ENCODE measurements around the gene DOCK8. TPM values are rescaled to one million over a fixed set of nuclear protein-coding genes. Genes with fewer than 3 reads are reported as not detected.
A peak's percentile ranks its signal among the peaks of the same experiment; 100 is the strongest.

The DOCK8 gene
- total and polyA plus RNA-seq, 3 experiments from 2014 or later = 71.6 to 141 (median 136) TPM

DNA sequence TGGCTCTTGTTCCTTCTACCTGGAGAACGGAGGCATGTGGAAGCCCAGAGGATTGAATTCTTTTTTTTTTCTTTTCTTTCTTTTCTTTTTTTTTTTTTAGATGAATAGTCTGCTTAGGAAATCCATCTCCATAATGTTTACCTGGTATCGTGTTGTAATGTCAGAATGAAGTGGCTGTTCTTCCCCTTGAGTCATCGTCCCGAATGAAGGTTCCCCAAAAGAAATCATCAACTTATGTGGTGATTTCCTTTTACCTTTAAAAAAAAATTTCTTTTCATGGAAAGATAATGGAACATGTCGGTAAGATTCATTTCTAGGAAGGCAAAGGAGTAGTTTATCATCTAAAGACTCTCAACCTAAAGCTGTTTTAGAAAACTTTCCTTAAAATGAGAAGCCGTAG lies 59.7 kb downstream of the DOCK8 start:
- no peaks in the 10 kb centered on the region for H3K9me3 ChIP-seq (ENCODE audit: low read length)
- Mint-ChIP-seq H3K4me3 (peak overlapping the region; percentile 83 to 97 (median 92)), H3K9me3 (no peaks in the 10 kb centered on the region), H3K4me1 (peaks cover 41 to 57% (median 54%) of the 10 kb centered on the region in 3 donors), H3K27ac (peak overlapping the region in 6 of 8 donors; percentile 89 to 100 (median 94)), H3K27me3 (no peaks in the 10 kb centered on the region), H3K36me3 (peaks cover 0 to 21% (median 4%) of the 10 kb centered on the region in 3 donors)
- H3K36me3 ChIP-seq (ENCODE audit: insufficient read depth, low read length) = no peaks in the 10 kb centered on the region
- H3K27ac ChIP-seq (ENCODE audit: low read depth, low read length) = peak overlapping the region; percentile 82
- DNase-seq = no peak
- H3K27me3 ChIP-seq (ENCODE audit: insufficient read depth, low read length, poor library complexity, severe bottlenecking) = no peaks in the 10 kb centered on the region
- CTCF ChIA-PET = interaction anchor here (2.3 kb wide), 1 partner anchor 59 kb away, joined by 17 read pairs; the partner anchor contains the start of gene DOCK8
- peaks cover 71% of the 10 kb centered on the region for H3K4me1 ChIP-seq (ENCODE audit: insufficient read depth, low read length)
- H3K4me3 ChIP-seq (ENCODE audit: low read length) = peak overlapping the region; percentile 76
- POLR2A ChIA-PET = interaction anchor here (0.7 to 3.7 kb wide), 2 partner anchors 59 to 119 kb away, joined by 4 to 32 read pairs; partner anchors contain the start of gene DOCK8

DNA sequence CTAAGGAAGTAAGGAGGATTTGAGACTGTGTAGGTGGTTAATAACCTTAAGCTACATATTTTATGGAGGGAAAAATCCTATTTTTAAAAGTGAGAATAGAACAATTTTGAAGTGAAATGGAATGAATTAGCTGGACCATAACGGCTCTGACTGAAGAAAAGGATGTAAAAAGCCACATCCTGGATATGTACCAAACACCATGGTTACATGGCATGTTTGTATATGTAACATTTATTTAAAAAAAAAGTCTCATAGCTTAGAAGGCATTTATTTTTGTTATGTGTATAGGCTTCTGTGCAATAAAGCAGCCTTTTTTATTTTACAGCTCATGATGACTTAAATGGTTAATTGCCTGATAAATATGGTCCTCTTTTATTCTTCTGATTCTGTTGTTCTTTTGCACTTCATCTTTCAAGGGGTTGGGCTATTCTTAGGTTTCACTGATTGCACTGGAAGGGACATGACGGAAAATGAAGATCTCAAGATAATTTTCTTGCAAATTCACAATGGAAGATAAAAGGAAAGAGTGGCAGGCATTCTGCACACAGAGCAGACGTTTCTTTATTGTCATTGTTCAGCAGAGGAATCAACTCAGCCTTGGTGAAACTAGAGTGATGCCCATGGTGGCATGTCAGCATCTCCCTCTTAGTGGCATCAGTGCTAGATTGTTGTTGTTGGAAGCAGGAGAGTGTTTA lies 63.1 kb downstream of the DOCK8 start:
- Mint-ChIP-seq H3K4me1 (peaks cover 39 to 43% (median 42%) of the 10 kb centered on the region in 3 donors), H3K4me3 (no peak overlapping the region), H3K27me3 (no peaks in the 10 kb centered on the region), H3K27ac (no peak overlapping the region), H3K9me3 (no peaks in the 10 kb centered on the region), H3K36me3 (peaks cover 0 to 41% (median 13%) of the 10 kb centered on the region in 3 donors)
- H3K4me3 ChIP-seq (ENCODE audit: low read length) = peak overlapping the region; percentile 19
- POLR2A ChIA-PET = interaction anchor here (0.9 to 1.1 kb wide), 3 partner anchors 10 to 63 kb away, joined by 3 to 4 read pairs (median 3); partner anchors contain the start of gene DOCK8
- peak overlapping the region; percentile 86 for H3K27ac ChIP-seq (ENCODE audit: low read depth, low read length)
- no peaks in the 10 kb centered on the region for H3K27me3 ChIP-seq (ENCODE audit: insufficient read depth, low read length, poor library complexity, severe bottlenecking)
- CTCF ChIA-PET = interaction anchor here (0.9 to 2.6 kb wide), 4 partner anchors 11 to 63 kb away, joined by 3 to 16 read pairs (median 3); partner anchors contain the start of gene DOCK8
- no peaks in the 10 kb centered on the region for H3K9me3 ChIP-seq (ENCODE audit: low read length)
- H3K36me3 ChIP-seq (ENCODE audit: insufficient read depth, low read length) = peaks cover 7% of the 10 kb centered on the region
- peak in 3 of 5 donors; percentile 44 to 77 (median 75) for DNase-seq
- H3K4me1 ChIP-seq (ENCODE audit: insufficient read depth, low read length) = peaks cover 84% of the 10 kb centered on the region

DNA sequence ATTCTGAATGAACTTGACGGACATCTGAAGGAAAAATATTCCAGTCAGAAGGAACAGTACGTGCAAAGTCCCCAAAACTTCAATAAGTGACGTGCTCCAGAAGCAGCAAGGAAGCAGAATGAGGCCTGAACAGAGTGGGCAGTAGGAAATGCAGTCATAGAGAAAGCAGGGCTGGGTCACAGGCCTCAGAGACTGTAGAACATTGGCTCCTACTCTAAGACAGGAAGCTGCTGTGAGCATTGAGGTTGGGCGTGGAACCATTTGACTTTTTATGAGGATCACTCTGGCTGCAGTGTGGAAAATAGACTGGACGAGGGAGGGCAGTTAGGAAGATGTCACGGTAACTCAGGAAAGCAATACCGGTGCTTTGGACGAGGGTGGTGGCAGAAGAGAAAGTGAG lies 64.0 kb downstream of the DOCK8 start:
- Mint-ChIP-seq H3K27me3 (no peaks in the 10 kb centered on the region), H3K4me1 (peaks cover 44 to 50% (median 49%) of the 10 kb centered on the region in 3 donors), H3K9me3 (no peaks in the 10 kb centered on the region), H3K4me3 (no peak overlapping the region), H3K36me3 (peaks cover 0 to 41% (median 15%) of the 10 kb centered on the region in 3 donors), H3K27ac (no peak overlapping the region)
- Histone ChIP-seq H3K4me1 (ENCODE audit: insufficient read depth, low read length) (peaks cover 93% of the 10 kb centered on the region), H3K9me3 (ENCODE audit: low read length) (no peaks in the 10 kb centered on the region), H3K36me3 (ENCODE audit: insufficient read depth, low read length) (peaks cover 14% of the 10 kb centered on the region), H3K27me3 (ENCODE audit: insufficient read depth, low read length, poor library complexity, severe bottlenecking) (no peaks in the 10 kb centered on the region), H3K4me3 (ENCODE audit: low read length) (peak overlapping the region; percentile 19), H3K27ac (ENCODE audit: low read depth, low read length) (peak overlapping the region; percentile 86)
- DNase-seq = peak; percentile 29 to 71 (median 47)
- ChIA-PET POLR2A (no interaction called here), CTCF (interaction anchor here (1.0 kb wide), 1 partner anchor 12 kb away, joined by 3 read pairs; no protein-coding TSS in a partner anchor)

DNA sequence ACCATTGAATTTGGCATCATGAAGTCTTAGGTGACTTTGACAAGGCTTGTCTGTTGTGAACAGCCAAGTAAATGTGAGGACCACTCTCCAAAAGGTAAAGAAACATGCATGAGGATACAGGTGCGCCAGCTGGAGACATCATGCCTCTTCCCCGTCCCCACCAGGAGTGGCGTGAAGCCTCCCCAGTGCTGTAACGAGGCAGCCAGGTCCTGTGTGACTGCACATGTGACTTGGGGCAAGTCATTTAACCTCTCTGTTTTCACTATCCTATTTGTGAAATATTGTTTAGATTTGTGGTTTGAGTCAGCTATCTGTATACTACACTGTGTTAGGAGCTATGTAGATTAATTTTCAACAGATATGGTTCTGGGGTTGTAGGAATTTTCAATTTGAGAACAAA lies 65.0 kb downstream of the DOCK8 start:
- H3K4me3 Mint-ChIP-seq = peak overlapping the region in 4 of 7 donors; percentile 4 to 67 (median 18)
- no peak overlapping the region for H3K27ac ChIP-seq (ENCODE audit: low read depth, low read length)
- H3K27me3 ChIP-seq (ENCODE audit: insufficient read depth, low read length, poor library complexity, severe bottlenecking) = no peaks in the 10 kb centered on the region
- no peaks in the 10 kb centered on the region for H3K9me3 Mint-ChIP-seq
- H3K36me3 Mint-ChIP-seq = peaks cover under 1 to 43% (median 19%) of the 10 kb centered on the region in 3 donors
- no peaks in the 10 kb centered on the region for H3K27me3 Mint-ChIP-seq
- H3K27ac Mint-ChIP-seq = peak overlapping the region in 1 of 8 donors; percentile 59
- H3K9me3 ChIP-seq (ENCODE audit: low read length) = no peaks in the 10 kb centered on the region
- H3K4me3 ChIP-seq (ENCODE audit: low read length) = no peak overlapping the region
- H3K4me1 ChIP-seq (ENCODE audit: insufficient read depth, low read length) = peaks cover 96% of the 10 kb centered on the region
- DNase-seq = peak in 1 of 5 donors; percentile 45
- ChIA-PET CTCF (interaction anchor here (1.2 kb wide), 2 partner anchors 65 to 103 kb away, joined by 3 to 4 read pairs; partner anchors contain the start of gene DOCK8), POLR2A (no interaction called here)
- H3K4me1 Mint-ChIP-seq = peaks cover 52 to 55% (median 54%) of the 10 kb centered on the region in 3 donors
- H3K36me3 ChIP-seq (ENCODE audit: insufficient read depth, low read length) = peaks cover 22% of the 10 kb centered on the region

DNA sequence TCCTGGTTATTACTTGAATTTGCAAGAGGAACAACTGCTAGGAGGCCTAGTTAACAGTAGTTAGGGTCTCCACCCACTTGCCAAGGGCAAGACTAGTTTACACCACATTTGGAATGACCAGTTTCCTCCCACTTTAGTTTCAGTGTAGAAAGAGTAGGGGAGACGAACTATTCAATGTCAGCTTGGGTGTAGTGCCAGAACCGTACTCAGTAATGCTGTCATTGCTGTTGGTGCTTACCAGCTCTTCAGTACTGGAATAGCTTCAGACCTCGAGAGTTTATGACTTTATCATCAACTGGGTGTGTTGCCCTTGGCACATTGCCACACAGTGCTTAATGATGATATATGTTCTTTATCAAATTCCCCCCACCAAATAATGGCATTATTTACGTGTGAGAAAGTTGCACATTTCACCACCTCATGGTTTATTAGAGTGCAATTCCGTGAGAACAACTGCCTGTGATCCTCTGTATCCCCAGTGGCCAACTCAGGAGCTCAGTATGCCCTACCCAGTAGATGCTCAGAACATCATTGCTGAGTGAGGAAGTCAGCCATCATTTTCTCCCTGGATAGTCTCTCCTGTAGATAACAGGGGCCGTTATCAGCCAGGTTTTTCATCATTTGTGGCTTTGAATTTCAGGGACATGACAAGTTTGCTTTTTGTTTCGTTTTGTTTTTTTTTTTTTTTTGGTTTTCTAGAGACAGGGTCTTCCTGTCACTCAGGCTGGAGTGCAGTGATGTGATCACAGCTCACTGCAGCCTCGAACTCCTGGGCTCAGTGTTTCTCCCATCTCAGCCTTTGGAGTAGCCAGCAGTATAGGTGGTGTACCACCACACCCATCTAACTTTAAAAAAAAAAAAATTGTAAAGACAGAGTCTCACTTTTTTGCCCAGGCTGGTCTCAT lies 67.3 kb downstream of the DOCK8 start:
- H3K4me1 Mint-ChIP-seq = peaks cover 57 to 64% (median 58%) of the 10 kb centered on the region in 3 donors
- Histone ChIP-seq H3K27me3 (ENCODE audit: insufficient read depth, low read length, poor library complexity, severe bottlenecking) (no peaks in the 10 kb centered on the region), H3K4me3 (ENCODE audit: low read length) (peak overlapping the region; percentile 18), H3K36me3 (ENCODE audit: insufficient read depth, low read length) (peaks cover 35% of the 10 kb centered on the region), H3K27ac (ENCODE audit: low read depth, low read length) (peak overlapping the region; percentile 45), H3K9me3 (ENCODE audit: low read length) (no peaks in the 10 kb centered on the region), H3K4me1 (ENCODE audit: insufficient read depth, low read length) (peaks cover 81% of the 10 kb centered on the region)
- no peaks in the 10 kb centered on the region for H3K27me3 Mint-ChIP-seq
- H3K36me3 Mint-ChIP-seq = peaks cover 5 to 54% (median 23%) of the 10 kb centered on the region in 3 donors
- CTCF ChIA-PET = interaction anchor here (0.8 to 1.4 kb wide), 3 partner anchors 12 to 67 kb away, joined by 3 to 5 read pairs (median 3); partner anchors contain the start of gene DOCK8
- no peaks in the 10 kb centered on the region for H3K9me3 Mint-ChIP-seq
- peak in 3 of 5 donors; percentile 25 to 55 (median 39) for DNase-seq
- peak overlapping the region; percentile 70 to 91 (median 81) for H3K4me3 Mint-ChIP-seq
- H3K27ac Mint-ChIP-seq = peak overlapping the region in 7 of 8 donors; percentile 87 to 97 (median 96)
- POLR2A ChIA-PET = interaction anchor here (0.6 to 1.6 kb wide), 3 partner anchors 65 to 67 kb away, joined by 5 to 9 read pairs (median 6); partner anchors contain the start of gene DOCK8

DNA sequence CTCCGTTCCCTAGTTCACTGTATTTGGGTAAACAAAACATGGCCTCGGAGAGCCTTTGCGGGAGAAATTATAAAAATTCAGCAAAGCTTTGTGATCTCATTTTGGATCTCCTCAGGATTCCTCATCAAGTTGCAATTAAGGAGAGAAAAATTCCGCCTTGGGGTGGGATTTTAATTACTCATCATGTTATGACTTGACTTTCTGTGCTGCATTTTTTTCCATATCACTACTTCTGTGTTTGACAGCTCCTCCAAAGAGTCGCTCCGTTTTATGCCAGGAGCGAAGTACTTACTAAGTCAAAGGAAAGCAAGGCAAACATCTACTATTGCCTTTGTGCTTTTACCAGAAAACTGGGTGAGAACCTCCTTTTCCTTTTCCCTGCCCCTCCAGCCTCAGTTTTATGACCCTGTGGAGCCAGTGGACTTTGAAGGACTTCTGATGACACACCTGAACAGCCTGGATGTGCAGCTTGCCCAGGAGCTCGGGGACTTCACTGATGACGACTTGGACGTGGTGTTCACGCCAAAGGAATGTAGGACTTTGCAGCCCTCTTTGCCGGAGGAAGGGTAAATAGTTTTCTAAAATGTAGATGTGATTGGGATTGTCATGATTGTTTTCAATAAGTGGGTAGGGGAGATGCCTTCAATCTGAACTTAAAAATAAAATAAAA lies 71.5 kb downstream of the DOCK8 start:
- H3K4me1 ChIP-seq (ENCODE audit: insufficient read depth, low read length) = peaks cover 44% of the 10 kb centered on the region
- H3K36me3 ChIP-seq (ENCODE audit: insufficient read depth, low read length) = peaks cover 67% of the 10 kb centered on the region
- H3K4me1 Mint-ChIP-seq = peaks cover 78 to 98% (median 96%) of the 10 kb centered on the region in 3 donors
- no peak overlapping the region for H3K27ac ChIP-seq (ENCODE audit: low read depth, low read length)
- no peaks in the 10 kb centered on the region for H3K9me3 ChIP-seq (ENCODE audit: low read length)
- POLR2A ChIA-PET = interaction anchor here (1.0 kb wide), 1 partner anchor 71 kb away, joined by 3 read pairs; no protein-coding TSS in a partner anchor
- DNase-seq = no peak
- no peaks in the 10 kb centered on the region for H3K27me3 ChIP-seq (ENCODE audit: insufficient read depth, low read length, poor library complexity, severe bottlenecking)
- CTCF ChIA-PET = interaction anchor here (1.8 kb wide), 1 partner anchor 20 kb away, joined by 4 read pairs; no protein-coding TSS in a partner anchor
- no peak overlapping the region for H3K4me3 ChIP-seq (ENCODE audit: low read length)
- H3K27ac Mint-ChIP-seq = peak overlapping the region in 6 of 8 donors; percentile 20 to 82 (median 68)
- no peak overlapping the region for H3K4me3 Mint-ChIP-seq
- no peaks in the 10 kb centered on the region for H3K9me3 Mint-ChIP-seq
- H3K36me3 Mint-ChIP-seq = peaks cover 11 to 90% (median 41%) of the 10 kb centered on the region in 3 donors
- H3K27me3 Mint-ChIP-seq = no peaks in the 10 kb centered on the region

DNA sequence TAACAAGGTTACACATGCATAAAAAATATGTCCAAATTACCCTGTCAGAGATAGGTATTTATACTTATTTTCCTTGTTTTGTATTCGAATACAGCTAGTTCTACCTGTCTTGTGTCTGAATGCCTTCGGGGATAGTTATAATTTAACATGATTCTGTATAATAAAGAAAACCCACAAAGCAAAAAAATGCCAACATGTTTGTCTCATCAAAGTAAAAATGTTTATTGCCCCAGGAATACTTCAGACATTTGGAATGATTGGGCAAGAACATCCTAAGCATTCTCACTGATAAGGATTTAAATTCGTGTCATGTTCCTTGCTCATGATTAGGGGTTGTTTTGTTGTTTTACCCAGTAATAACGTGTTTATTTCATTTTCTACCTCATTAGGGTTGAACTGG lies 74.5 kb downstream of the DOCK8 start:
- H3K36me3 Mint-ChIP-seq = peaks cover 11 to 88% (median 43%) of the 10 kb centered on the region in 3 donors
- no peak for DNase-seq
- Histone ChIP-seq H3K27me3 (ENCODE audit: insufficient read depth, low read length, poor library complexity, severe bottlenecking) (no peaks in the 10 kb centered on the region), H3K27ac (ENCODE audit: low read depth, low read length) (no peak overlapping the region), H3K4me3 (ENCODE audit: low read length) (no peak overlapping the region), H3K9me3 (ENCODE audit: low read length) (no peaks in the 10 kb centered on the region), H3K4me1 (ENCODE audit: insufficient read depth, low read length) (peaks cover 15% of the 10 kb centered on the region), H3K36me3 (ENCODE audit: insufficient read depth, low read length) (peaks cover 66% of the 10 kb centered on the region)
- H3K4me1 Mint-ChIP-seq = peaks cover 64 to 87% (median 86%) of the 10 kb centered on the region in 3 donors
- H3K27ac Mint-ChIP-seq = no peak overlapping the region
- ChIA-PET POLR2A (no interaction called here), CTCF (interaction anchor here (0.5 kb wide), 1 partner anchor 171 kb away, joined by 3 read pairs; no protein-coding TSS in a partner anchor)
- H3K27me3 Mint-ChIP-seq = no peaks in the 10 kb centered on the region
- H3K9me3 Mint-ChIP-seq = no peaks in the 10 kb centered on the region
- no peak overlapping the region for H3K4me3 Mint-ChIP-seq

Data from CD8-positive, alpha-beta memory T cell (primary cell).